Skin epidermis (tissue), 12 donors: ENCODE results near the gene ACSS2.
A peak's percentile ranks its signal among the peaks of the same experiment; 100 is the strongest.
"Not testable (repeated sequence)": the region's sequence is repeated elsewhere in the genome, so short reads cannot be mapped to it uniquely, and the experiment has no call there.

Source experiments
- H3K27ac ChIP-seq, 21 experiments: fragments of 200-600 bp; sonication (generic) in 11 of 21; one replicate each; pipeline ENCODE4 v1.5.0; 2020; ENCODE audit warnings: mild to moderate bottlenecking in 3 of 21, inconsistent platforms in 2 of 21, moderate library complexity in 2 of 21
- H3K4me3 ChIP-seq, 7 experiments: fragments of 200-600 bp; sonication (generic) in 2 of 7; one replicate each; pipeline ENCODE4 v1.5.0; 2020; ENCODE audit warnings: inconsistent platforms in 2 of 7, mild to moderate bottlenecking in 2 of 7, moderate library complexity in 1 of 7

ACSS2 gene

DNA sequence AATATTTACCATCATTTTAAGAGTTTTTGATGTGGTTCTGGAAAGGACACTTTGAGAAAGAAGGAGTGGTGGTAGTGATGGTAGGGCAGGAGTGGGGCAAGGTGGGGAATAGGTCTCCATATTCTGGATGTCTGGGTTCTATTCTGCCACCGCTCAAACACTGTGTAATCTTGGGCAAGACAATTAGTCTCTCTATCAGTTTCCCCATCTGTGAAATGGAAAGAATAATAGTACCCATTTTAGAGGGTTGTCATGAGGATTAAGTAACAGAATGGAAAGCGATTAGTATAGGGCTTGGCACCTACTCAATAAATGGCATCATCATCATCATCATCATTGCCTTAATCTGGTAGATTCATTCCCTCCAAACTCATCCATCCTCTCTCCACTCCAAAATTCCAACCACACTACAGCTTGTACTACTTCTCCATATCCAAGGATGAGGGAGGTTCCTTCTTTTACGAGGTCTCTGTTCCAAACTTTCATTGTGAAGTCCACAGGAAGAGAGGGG lies 2.8 kb upstream of the ACSS2 start:
- Histone ChIP-seq H3K27ac (no peak overlapping the region), H3K4me3 (no peak overlapping the region)

DNA sequence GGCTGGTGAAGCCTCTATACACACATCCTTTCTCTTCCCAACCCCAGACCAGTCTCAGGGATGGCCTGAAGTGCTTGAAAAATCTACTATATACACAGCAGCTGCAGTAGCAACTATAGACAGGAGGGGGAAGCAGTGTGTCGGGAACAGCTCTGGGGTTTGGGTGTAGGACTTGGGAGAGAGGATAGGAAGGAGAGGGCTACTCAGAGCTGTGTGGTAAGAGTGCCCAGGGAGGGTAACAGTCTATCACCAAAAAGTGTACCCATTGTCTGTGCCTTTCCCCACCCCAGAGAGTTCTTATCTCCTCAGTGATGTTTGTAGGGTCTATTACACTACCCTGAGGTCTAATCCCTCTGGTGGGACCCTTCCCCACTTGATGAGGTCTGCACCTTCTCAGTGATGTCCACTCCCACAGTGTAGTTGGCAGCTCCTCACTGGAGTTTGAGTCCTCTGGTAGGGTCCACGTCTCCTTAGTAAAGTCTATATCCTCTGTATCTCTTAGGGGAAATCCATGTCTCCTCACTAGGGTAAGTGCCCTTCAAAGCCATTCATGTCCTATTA lies 2.2 kb upstream of the ACSS2 start:
- H3K4me3 ChIP-seq = no peak overlapping the region
- H3K27ac ChIP-seq = peak overlapping the region in 8 of 21 experiments; percentile 4 to 82 (median 53)

GRCh38 chr20:34875642-34876405 lies 588 bp upstream of the ACSS2 start:
- peak overlapping the region; percentile 52 to 92 (median 81) for H3K4me3 ChIP-seq
- H3K27ac ChIP-seq = peak overlapping the region in 19 of 21 experiments; percentile 36 to 91 (median 66)

- Histone ChIP-seq H3K4me3 (no peak overlapping the region), H3K27ac (peak overlapping the region in 1 of 21 experiments; percentile 12)
These were observed 3.9 kb downstream of the ACSS2 start for GRCh38 chr20:34880215-34880850.

- H3K27ac ChIP-seq, H3K4me3 ChIP-seq: not testable (repeated sequence)
These were observed 4.6 kb downstream of the ACSS2 start for GRCh38 chr20:34880971-34881370.

GRCh38 chr20:34881689-34882088 lies 5.3 kb downstream of the ACSS2 start:
- H3K27ac ChIP-seq = no peak overlapping the region
- H3K4me3 ChIP-seq = no peak overlapping the region

DNA sequence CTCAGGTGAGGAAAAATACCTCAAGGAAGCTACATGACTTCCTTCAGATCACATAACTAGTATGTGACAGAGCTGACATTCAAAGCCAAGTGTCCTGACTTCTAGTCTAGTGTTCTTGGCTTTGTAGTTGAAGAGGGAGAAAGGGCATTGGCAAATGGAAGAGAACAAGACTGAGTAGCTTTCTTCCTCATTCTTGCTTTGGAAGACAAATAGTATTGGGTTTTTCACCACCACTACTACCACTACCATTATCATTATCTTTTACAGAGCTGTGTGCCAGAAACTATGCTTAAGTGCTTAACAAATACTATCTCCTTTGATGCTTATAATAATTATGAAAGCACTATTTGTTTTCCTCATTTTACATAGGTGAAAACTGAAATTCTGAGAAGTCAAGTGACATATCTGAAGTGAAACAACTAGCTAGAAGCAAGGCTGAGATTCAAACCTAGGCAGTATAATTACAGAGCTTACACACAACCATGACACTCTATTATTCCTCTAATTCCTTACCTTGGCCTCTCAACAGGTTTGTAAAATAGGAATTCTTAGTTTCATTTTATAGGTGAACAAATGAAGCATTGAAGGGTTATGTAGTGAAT lies 6.8 kb downstream of the ACSS2 start:
- Histone ChIP-seq H3K27ac (no peak overlapping the region), H3K4me3 (no peak overlapping the region)

GRCh38 chr20:34883809-34884208 lies 7.4 kb downstream of the ACSS2 start:
- Histone ChIP-seq H3K27ac (no peak overlapping the region), H3K4me3 (no peak overlapping the region)

- no peak overlapping the region for H3K27ac ChIP-seq
These were observed 7.8 kb downstream of the ACSS2 start for GRCh38 chr20:34884260-34884659.

GRCh38 chr20:34886122-34886521 lies 9.7 kb downstream of the ACSS2 start:
- H3K4me3 ChIP-seq = no peak overlapping the region

More at GRCh38 chr20:34884260-34884659, 7.8 kb downstream of the ACSS2 start:
- no peak overlapping the region for H3K4me3 ChIP-seq

DNA sequence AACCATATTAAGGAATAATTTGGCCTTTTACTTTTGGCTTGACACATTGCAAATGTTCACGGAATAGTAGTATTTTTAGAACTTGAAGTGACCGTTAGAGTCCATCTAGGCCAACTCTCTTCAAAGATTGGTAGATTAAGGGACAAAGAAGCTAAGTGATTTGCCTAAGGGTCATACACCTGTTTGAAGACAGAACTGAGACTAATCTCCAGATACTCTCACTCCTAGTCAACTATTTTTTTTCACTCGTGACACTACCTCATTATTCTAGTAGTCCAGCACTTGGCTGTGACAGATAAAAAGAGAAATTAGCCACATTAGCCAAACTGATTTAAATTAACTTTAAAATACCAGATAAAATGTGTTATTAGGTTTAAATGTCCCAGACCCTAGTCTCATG lies 10.6 kb downstream of the ACSS2 start:
- H3K4me3 ChIP-seq = no peak overlapping the region
- no peak overlapping the region for H3K27ac ChIP-seq

More at GRCh38 chr20:34886122-34886521, 9.7 kb downstream of the ACSS2 start:
- no peak overlapping the region for H3K27ac ChIP-seq

- Histone ChIP-seq H3K4me3 (no peak overlapping the region), H3K27ac (no peak overlapping the region)
These were observed 12.1 kb downstream of the ACSS2 start for GRCh38 chr20:34888468-34888867.

DNA sequence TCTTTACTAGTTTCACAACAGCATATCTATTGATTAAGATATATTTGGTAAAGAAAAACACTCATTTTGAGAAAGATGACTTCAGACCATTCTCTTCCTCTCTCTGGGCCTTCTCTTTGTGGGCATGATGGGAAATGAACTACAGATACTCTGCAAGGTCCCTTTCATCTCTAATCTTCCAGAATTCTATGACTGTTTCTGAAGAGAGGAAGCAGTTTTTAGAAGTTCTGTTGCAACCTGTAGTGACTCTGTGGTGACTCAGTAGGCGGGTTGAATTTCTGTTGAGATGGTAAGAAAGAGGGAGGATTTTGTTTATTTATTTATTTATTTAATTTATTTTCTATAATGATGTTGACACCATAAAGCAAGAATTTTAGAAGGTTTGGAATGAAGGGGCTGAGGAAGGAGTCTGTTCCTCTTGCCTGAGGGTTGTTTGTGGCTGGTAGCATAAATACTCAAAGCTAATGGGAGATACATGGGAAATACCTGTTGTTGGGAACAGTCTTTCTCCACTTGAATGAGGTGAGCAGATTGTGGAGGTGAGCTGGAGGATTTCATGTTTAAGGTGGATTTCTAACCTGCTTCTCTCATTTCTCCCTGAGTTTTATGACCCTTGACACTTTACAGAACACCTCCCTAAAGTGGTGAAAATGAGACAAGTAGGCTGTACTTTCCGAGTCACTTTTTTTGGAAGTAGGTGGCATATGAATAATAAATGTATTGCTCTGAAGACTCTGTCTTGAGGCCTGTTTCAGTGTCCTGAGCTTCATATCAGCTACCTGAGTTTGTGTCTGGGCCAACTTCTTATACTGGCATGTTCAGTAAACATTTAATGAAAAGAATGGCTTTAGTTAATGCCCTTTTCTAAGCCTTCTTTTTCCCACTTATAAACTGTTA lies 15.0 kb downstream of the ACSS2 start:
- Histone ChIP-seq H3K27ac (no peak overlapping the region), H3K4me3 (no peak overlapping the region)

- no peak overlapping the region for H3K27ac ChIP-seq
These were observed 16.3 kb downstream of the ACSS2 start for GRCh38 chr20:34892671-34893070.

DNA sequence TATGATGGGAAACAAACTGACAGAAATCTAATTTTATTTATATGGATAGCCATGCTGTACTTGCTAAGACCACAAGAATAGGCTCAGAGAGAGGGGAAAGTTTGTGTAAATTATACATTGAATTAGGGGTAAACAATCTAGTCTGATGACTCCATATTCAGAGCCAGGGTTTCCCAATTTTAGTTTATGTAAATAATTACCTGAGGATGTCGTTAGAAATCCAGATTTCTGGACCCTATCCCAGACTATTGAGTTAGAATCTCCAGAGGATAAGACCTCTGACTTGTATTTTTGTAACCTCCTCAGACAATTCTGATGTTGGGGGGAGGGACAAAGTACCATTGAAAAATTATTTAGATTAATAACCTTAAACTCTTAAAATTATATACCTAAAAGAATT lies 18.3 kb downstream of the ACSS2 start:
- Histone ChIP-seq H3K27ac (no peak overlapping the region), H3K4me3 (no peak overlapping the region)

More at GRCh38 chr20:34892671-34893070, 16.3 kb downstream of the ACSS2 start:
- H3K4me3 ChIP-seq = no peak overlapping the region

DNA sequence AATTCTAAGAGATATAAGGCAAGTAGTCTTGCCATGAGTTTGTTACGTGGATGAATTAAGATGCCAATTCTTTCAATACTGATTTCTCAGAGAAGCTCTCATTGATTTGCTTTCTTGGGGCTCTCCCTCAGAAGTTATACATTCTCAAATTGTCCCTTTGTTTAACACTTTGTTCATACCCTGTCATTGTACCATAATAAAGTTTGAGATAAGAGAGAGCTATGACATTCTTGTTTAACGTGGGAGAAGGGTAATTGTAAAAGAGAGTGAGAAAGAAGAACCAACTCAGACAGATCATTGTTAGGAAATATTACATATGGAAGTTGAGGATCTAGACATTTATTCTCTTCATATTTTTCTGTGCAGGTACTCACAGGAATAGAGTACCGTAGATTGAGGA lies 19.1 kb downstream of the ACSS2 start:
- Histone ChIP-seq H3K27ac (no peak overlapping the region), H3K4me3 (no peak overlapping the region)

GRCh38 chr20:34896086-34896621 lies 19.7 kb downstream of the ACSS2 start:
- Histone ChIP-seq H3K4me3 (no peak overlapping the region), H3K27ac (no peak overlapping the region)

DNA sequence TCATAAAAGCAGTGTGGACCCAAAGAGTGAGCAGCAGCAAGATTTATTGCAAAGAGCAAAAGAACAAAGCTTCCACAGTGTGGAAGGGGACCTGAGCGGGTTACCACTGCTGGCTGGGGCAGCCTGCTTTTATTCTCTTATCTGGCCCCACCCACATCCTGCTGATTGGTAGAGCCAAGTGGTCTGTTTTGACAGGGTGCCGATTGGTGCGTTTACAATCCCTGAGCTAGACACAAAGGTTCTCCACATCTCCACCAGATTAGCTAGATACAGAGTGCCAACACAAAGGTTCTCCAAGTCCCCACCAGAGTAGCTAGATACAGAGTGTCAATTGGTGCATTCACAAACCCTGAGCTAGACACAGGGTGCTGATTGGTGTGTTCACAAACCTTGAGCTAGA lies 21.7 kb downstream of the ACSS2 start:
- not testable (repeated sequence) for H3K4me3 ChIP-seq, H3K27ac ChIP-seq

DNA sequence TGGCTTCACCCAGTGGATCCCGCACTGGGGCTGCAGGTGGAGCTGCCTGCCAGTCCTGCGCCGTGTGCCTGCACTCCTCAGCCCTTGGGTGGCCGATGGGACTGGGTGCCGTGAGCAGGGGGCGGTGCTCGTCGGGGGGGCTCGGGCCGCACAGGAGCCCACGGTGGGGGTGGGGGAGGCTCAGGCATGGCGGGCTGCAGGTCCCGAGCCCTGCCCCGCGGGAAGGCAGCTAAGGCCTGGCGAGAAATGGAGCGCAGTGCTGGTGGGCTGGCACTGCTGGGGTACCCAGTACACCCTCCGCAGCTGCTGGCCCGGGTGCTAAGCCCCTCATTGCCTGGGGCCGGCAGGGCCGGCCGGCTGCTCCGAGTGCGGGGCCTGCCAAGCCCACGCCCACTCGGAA lies 22.3 kb downstream of the ACSS2 start:
- not testable (repeated sequence) for H3K4me3 ChIP-seq, H3K27ac ChIP-seq
